Measurements from ENCODE around the gene GNAZ.

The GNAZ gene

GRCh38 chr22:23064381-23065068 lies 5.8 kb upstream of the GNAZ start:
- no peak for DNase-seq (ENCODE audit: low read depth in 2 of 2)

GRCh38 chr22:23065069-23065451 lies 5.3 kb upstream of the GNAZ start:
- DNase-seq (ENCODE audit: low read depth in 2 of 2), result no peak

GRCh38 chr22:23065495-23066122 lies 4.7 kb upstream of the GNAZ start:
- no peak for DNase-seq (ENCODE audit: low read depth in 2 of 2)

GRCh38 chr22:23066200-23067022 lies 3.9 kb upstream of the GNAZ start:
- DNase-seq (ENCODE audit: low read depth in 2 of 2), result no peak

GRCh38 chr22:23067023-23067650 lies 3.2 kb upstream of the GNAZ start:
- no peak for DNase-seq (ENCODE audit: low read depth in 2 of 2)

GRCh38 chr22:23067691-23068090 lies 2.6 kb upstream of the GNAZ start:
- DNase-seq (ENCODE audit: low read depth in 2 of 2), result no peak

- DNase-seq (ENCODE audit: low read depth in 2 of 2), result no peak
Observed at GRCh38 chr22:23068096-23068831, 2.1 kb upstream of the GNAZ start.

- no peak for DNase-seq (ENCODE audit: low read depth in 2 of 2)
Observed at GRCh38 chr22:23068832-23069385, 1.4 kb upstream of the GNAZ start.

- DNase-seq (ENCODE audit: low read depth in 2 of 2), result peak; percentile 71 to 82
Observed at GRCh38 chr22:23069502-23070357, 589 bp upstream of the GNAZ start.

GRCh38 chr22:23071230-23072076 lies 1.1 kb downstream of the GNAZ start:
- no peak for DNase-seq (ENCODE audit: low read depth in 2 of 2)

GRCh38 chr22:23072077-23072910 lies 2.0 kb downstream of the GNAZ start:
- no peak for DNase-seq (ENCODE audit: low read depth in 2 of 2)

- no peak for DNase-seq (ENCODE audit: low read depth in 2 of 2)
Observed at GRCh38 chr22:23072911-23073491, 2.7 kb downstream of the GNAZ start.

GRCh38 chr22:23073526-23074229 lies 3.4 kb downstream of the GNAZ start:
- DNase-seq (ENCODE audit: low read depth in 2 of 2), result no peak

GRCh38 chr22:23074451-23074850 lies 4.1 kb downstream of the GNAZ start:
- no peak for DNase-seq (ENCODE audit: low read depth in 2 of 2)

- no peak for DNase-seq (ENCODE audit: low read depth in 2 of 2)
Observed at GRCh38 chr22:23075050-23075449, 4.7 kb downstream of the GNAZ start.

- DNase-seq (ENCODE audit: low read depth in 2 of 2), result no peak
Observed at GRCh38 chr22:23075525-23076216, 5.4 kb downstream of the GNAZ start.
